Esophagus squamous epithelium (tissue), 4 donors: ENCODE data around the gene MAP7D1.

Experiments
- CTCF ChIP-seq, 6 experiments: fragments of 450-650 bp in 4 of 6; fragments of 200-600 bp in 2 of 6; sonication (generic) in 2 of 6; IDR thresholded peaks; one replicate each; pipeline ENCODE4 v1.5.1; 2016 to 2019; ENCODE audit warnings: antibody characterized with exemption in 6 of 6, mild to moderate bottlenecking in 4 of 6, moderate library complexity in 4 of 6
- POLR2A ChIP-seq, 4 donors: fragments of 450-650 bp; IDR thresholded peaks; one replicate each; pipeline ENCODE4 v1.6.1; 2017; ENCODE audit warnings: antibody characterized with exemption in 4 of 4, mild to moderate bottlenecking in 4 of 4, moderate library complexity in 3 of 4

- TF ChIP-seq CTCF (IDR thresholded peaks at IDR 0.05) (no peak), POLR2A (IDR thresholded peaks at IDR 0.05) (no peak)
Observed at GRCh38 chr1:36125129-36125991, 30.6 kb upstream of the MAP7D1 start, which contains the start of gene COL8A2.
